HG03135 (cell line): Measurements from ENCODE around the gene WSCD2.
A peak's percentile ranks its signal among the peaks of the same experiment; 100 is the strongest.

ENCODE experiments used
- ATAC-seq: cut with Tn5 transposase; IDR thresholded peaks from one replicate; pipeline ENCODE4 v1.9.1; 2021; ENCODE audit warnings: mild to moderate bottlenecking, moderate library complexity; ENCODE audit not compliant: unreplicated experiment

WSCD2 gene

GRCh38 chr12:108297895-108298760 lies 169.0 kb downstream of the WSCD2 start:
- peak; percentile 65 for ATAC-seq

GRCh38 chr12:108298761-108299275 lies 169.7 kb downstream of the WSCD2 start:
- no peak for ATAC-seq

- no peak for ATAC-seq
These were observed 170.4 kb downstream of the WSCD2 start for GRCh38 chr12:108299516-108299915.
